A673 (cell line): Measurements from ENCODE around the gene IFT52. TPM values are rescaled to one million over a fixed set of nuclear protein-coding genes. Genes with fewer than 3 reads are reported as not detected.

Experiments used
- BruUV-seq: library from RNA; stranded (reverse); fragments of 400-500 nt; replicated peaks from 2 replicates; lab custom pipeline; 2021; lab: Mats Ljungman, UMichigan
- CTCF ChIA-PET: fragments of 300-600 bp; sonication (Branson Sonifier 250); formaldehyde crosslinking; loops from one replicate; lab custom pipeline; 2022; ENCODE audit warnings: antibody characterized with exemption; lab: Charles Lee
- POLR2A ChIA-PET: fragments of 300-600 bp; sonication (Branson Sonifier 250); formaldehyde crosslinking; loops from one replicate; lab custom pipeline; 2022; ENCODE audit warnings: antibody characterized with exemption; ENCODE audit not compliant: low non-redundant PET; lab: Charles Lee
- DNase-seq: peaks from one replicate; pipeline ENCODE4 v3.0.0-alpha.2; 2015; ENCODE audit warnings: low spot score
- H3K27ac ChIP-seq: fragments of 200-600 bp; sonication (generic); 2 replicates; pipeline ENCODE4 v1.5.1; 2016; ENCODE audit warnings: mixed run types, low read depth, mild to moderate bottlenecking, mixed read lengths, antibody characterized with exemption, low read length; ENCODE audit not compliant: poor library complexity, severe bottlenecking
- H3K27me3 ChIP-seq: fragments of 200-600 bp; sonication (generic); replicated peaks from 2 replicates; pipeline ENCODE4 v1.6.1; 2017; ENCODE audit warnings: mixed run types, low read depth, mild to moderate bottlenecking, mixed read lengths, antibody characterized with exemption, low read length; ENCODE audit not compliant: insufficient read depth, poor library complexity
- H3K36me3 ChIP-seq: fragments of 200-600 bp; sonication (generic); 2 replicates; pipeline ENCODE4 v1.6.1; 2016; ENCODE audit warnings: mixed run types, mild to moderate bottlenecking, mixed read lengths, antibody characterized with exemption, low read length; ENCODE audit not compliant: insufficient read depth, poor library complexity, severe bottlenecking
- H3K4me1 ChIP-seq: fragments of 200-600 bp; sonication (generic); 2 replicates; pipeline ENCODE4 v1.6.1; 2017; ENCODE audit warnings: mixed run types, mild to moderate bottlenecking, mixed read lengths, antibody characterized with exemption, low read length; ENCODE audit not compliant: insufficient read depth, poor library complexity, severe bottlenecking
- H3K4me3 ChIP-seq: fragments of 200-600 bp; sonication (generic); 2 replicates; pipeline ENCODE4 v1.5.1; 2016; ENCODE audit warnings: low read depth, mixed run types, mild to moderate bottlenecking, mixed read lengths, low read length; ENCODE audit not compliant: poor library complexity, severe bottlenecking
- H3K9me3 ChIP-seq: fragments of 200-600 bp; sonication (generic); 2 replicates; pipeline ENCODE4 v1.6.1; 2016; ENCODE audit warnings: mixed run types, low read depth, mild to moderate bottlenecking, mixed read lengths, antibody characterized with exemption, low read length; ENCODE audit not compliant: poor library complexity, severe bottlenecking
- EZH2 ChIP-seq: fragments of 200-600 bp; sonication (generic); IDR thresholded peaks from 2 replicates; pipeline ENCODE4 v1.6.1; 2017; ENCODE audit warnings: borderline replicate concordance, low read depth, mild to moderate bottlenecking, mixed read lengths, antibody characterized with exemption, low read length; ENCODE audit not compliant: poor library complexity, severe bottlenecking
- intact Hi-C: fragments of 100-400 bp; cut with micrococcal nuclease; formaldehyde crosslinking; loops from one replicate; pipeline ENCODE4 v1.10.0; 2022; ENCODE audit not compliant: unreplicated experiment
- total RNA-seq: library from RNA; stranded (reverse); gene quantifications from 2 replicates; pipeline ENCODE4 v1.2.3, GENCODE V29; 2021
- TF ChIP-seq, protein P1 (sequence below): fragments of 300-800, 200-600 bp; sonication (generic); conservative IDR thresholded peaks from 2 replicates; pipeline ENCODE4 v1.5.1; 2017; ENCODE audit warnings: low read depth, mild to moderate bottlenecking, antibody characterized with exemption, low read length, moderate library complexity, mixed read lengths

Gene IFT52
- total RNA-seq, 1 experiment from 2014 or later, result 44.3 TPM

DNA sequence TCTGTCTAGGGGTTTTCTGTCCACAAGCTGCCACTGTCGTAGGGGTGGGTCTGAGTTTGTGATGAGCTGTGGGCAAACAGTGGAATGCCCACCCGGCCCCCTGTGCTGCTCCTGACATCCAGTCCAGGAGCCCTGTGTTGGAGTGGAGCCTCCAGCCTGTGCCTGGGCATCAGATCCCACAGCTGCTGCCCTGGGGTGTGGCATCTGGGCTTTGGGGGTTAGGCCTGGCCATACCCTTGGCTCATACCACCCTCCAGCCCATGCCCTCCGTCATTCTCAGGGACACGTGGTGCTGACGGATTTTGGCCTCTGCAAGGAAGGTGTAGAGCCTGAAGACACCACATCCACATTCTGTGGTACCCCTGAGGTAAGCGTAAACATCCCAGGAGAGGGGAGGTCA lies 19.0 kb upstream of the IFT52 start:
- no peak for TF ChIP-seq EZH2
- TF ChIP-seq, protein P1, sequence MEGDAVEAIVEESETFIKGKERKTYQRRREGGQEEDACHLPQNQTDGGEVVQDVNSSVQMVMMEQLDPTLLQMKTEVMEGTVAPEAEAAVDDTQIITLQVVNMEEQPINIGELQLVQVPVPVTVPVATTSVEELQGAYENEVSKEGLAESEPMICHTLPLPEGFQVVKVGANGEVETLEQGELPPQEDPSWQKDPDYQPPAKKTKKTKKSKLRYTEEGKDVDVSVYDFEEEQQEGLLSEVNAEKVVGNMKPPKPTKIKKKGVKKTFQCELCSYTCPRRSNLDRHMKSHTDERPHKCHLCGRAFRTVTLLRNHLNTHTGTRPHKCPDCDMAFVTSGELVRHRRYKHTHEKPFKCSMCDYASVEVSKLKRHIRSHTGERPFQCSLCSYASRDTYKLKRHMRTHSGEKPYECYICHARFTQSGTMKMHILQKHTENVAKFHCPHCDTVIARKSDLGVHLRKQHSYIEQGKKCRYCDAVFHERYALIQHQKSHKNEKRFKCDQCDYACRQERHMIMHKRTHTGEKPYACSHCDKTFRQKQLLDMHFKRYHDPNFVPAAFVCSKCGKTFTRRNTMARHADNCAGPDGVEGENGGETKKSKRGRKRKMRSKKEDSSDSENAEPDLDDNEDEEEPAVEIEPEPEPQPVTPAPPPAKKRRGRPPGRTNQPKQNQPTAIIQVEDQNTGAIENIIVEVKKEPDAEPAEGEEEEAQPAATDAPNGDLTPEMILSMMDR, result no peak
- Histone ChIP-seq H3K27me3 (no peaks in the 10 kb centered on the region), H3K36me3 (no peaks in the 10 kb centered on the region), H3K9me3 (no peaks in the 10 kb centered on the region), H3K4me1 (no peaks in the 10 kb centered on the region), H3K27ac (no peak overlapping the region), H3K4me3 (no peak overlapping the region)
- DNase-seq, result no peak
- intact Hi-C loops, result no loop called here
- POLR2A ChIA-PET, result no interaction called here
- CTCF ChIA-PET, result no interaction called here
- BruUV-seq, result no TSS peak

DNA sequence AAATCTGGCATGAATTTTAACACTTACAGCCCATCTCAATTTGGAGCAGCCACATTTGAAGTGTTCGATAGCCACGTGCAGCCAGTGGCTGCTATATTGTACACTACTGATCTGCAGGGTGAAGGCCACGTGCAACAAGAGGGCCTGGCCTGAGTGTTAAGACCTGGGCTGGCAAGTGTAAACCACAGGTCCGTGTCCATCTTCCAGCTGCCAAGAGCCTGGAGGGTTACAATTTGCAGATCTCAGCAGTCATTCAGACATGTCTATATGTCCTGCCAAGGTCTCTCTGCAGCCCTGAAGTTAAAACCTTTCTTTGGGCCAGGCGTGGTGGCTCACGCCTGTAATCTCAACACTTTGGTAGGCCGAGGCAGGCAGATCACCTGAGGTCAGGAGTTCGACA lies 17.8 kb upstream of the IFT52 start:
- Histone ChIP-seq H3K4me3 (no peak overlapping the region), H3K9me3 (no peaks in the 10 kb centered on the region), H3K36me3 (no peaks in the 10 kb centered on the region), H3K4me1 (no peaks in the 10 kb centered on the region), H3K27ac (no peak overlapping the region), H3K27me3 (no peaks in the 10 kb centered on the region)
- TF ChIP-seq, protein P1, result no peak
- no peak for TF ChIP-seq EZH2
- BruUV-seq, result no TSS peak
- intact Hi-C loops, result no loop called here
- no peak for DNase-seq
- CTCF ChIA-PET, result no interaction called here
- POLR2A ChIA-PET, result no interaction called here

DNA sequence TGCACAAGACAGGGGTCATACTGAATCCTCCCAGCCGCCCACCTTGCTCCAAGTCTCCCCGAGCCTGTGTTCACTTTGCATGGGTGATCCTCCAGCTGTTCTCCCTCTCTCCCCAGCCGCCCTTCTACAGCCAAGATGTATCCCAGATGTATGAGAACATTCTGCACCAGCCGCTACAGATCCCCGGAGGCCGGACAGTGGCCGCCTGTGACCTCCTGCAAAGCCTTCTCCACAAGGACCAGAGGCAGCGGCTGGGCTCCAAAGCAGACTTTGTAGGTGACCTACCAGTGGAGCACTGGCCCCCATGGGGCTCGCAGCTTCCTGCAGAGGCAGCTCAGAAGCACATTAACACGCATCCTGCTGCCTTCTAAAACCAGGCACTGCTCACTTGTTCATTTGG lies 14.6 kb upstream of the IFT52 start:
- Histone ChIP-seq H3K4me1 (no peaks in the 10 kb centered on the region), H3K36me3 (no peaks in the 10 kb centered on the region), H3K27ac (no peak overlapping the region), H3K4me3 (no peak overlapping the region), H3K9me3 (no peaks in the 10 kb centered on the region), H3K27me3 (no peaks in the 10 kb centered on the region)
- TF ChIP-seq, protein P1, result no peak
- TF ChIP-seq EZH2, result no peak
- ChIA-PET CTCF (no interaction called here), POLR2A (no interaction called here)
- DNase-seq, result no peak
- intact Hi-C loops, result no loop called here
- no TSS peak for BruUV-seq
